Measurements from ENCODE around the gene CALML6.

- TF ChIP-seq, protein P1, sequence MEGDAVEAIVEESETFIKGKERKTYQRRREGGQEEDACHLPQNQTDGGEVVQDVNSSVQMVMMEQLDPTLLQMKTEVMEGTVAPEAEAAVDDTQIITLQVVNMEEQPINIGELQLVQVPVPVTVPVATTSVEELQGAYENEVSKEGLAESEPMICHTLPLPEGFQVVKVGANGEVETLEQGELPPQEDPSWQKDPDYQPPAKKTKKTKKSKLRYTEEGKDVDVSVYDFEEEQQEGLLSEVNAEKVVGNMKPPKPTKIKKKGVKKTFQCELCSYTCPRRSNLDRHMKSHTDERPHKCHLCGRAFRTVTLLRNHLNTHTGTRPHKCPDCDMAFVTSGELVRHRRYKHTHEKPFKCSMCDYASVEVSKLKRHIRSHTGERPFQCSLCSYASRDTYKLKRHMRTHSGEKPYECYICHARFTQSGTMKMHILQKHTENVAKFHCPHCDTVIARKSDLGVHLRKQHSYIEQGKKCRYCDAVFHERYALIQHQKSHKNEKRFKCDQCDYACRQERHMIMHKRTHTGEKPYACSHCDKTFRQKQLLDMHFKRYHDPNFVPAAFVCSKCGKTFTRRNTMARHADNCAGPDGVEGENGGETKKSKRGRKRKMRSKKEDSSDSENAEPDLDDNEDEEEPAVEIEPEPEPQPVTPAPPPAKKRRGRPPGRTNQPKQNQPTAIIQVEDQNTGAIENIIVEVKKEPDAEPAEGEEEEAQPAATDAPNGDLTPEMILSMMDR (IDR thresholded peaks at IDR 0.05), result no peak
- no peak for TF ChIP-seq POLR2A (IDR thresholded peaks at IDR 0.05)
Observed at GRCh38 chr1:1889090-1889750, 25.8 kb upstream of the CALML6 start.

Measured in tibial nerve (tissue), 3 donors.